Activated CD4-positive, alpha-beta T cell treated with anti-CD3 and anti-CD28 coated beads for 36 hours (primary cell): ENCODE data around the gene C9orf43. TPM values are rescaled to one million over a fixed set of nuclear protein-coding genes. Genes with fewer than 3 reads are reported as not detected.

Experiments used
- ATAC-seq: fragments of 200-7000 bp; cut with Tn5 transposase; one replicate; pipeline ENCODE4 v1.10.0; 2021; ENCODE audit warnings: mild to moderate bottlenecking, moderate library complexity
- CTCF ChIA-PET: fragments of 350-600 bp; sonication (Branson Sonifier 250); formaldehyde crosslinking; loops from one replicate; lab custom pipeline; 2021; ENCODE audit warnings: antibody characterized with exemption; lab: Charles Lee
- POLR2A ChIA-PET: fragments of 350-600 bp; sonication (Branson Sonifier 250); formaldehyde crosslinking; loops from one replicate; lab custom pipeline; 2021; ENCODE audit warnings: antibody characterized with exemption, inconsistent platforms; lab: Charles Lee
- DNase-seq: peaks from one replicate; pipeline ENCODE4 v3.0.0-alpha.2; 2020
- H3K27ac Mint-ChIP-seq: one replicate; pipeline ENCODE4 v1.8.0; 2021; ENCODE audit warnings: mixed read lengths
- H3K27me3 Mint-ChIP-seq: one replicate; pipeline ENCODE4 v1.8.0; 2021; ENCODE audit warnings: mixed read lengths
- H3K36me3 Mint-ChIP-seq: one replicate; pipeline ENCODE4 v1.8.0; 2021; ENCODE audit warnings: low read depth, mixed read lengths
- H3K4me1 Mint-ChIP-seq: one replicate; pipeline ENCODE4 v1.8.0; 2021; ENCODE audit warnings: mixed read lengths
- H3K4me3 Mint-ChIP-seq: one replicate; pipeline ENCODE4 v1.8.0; 2021; ENCODE audit warnings: mild to moderate bottlenecking, moderate library complexity, mixed read lengths
- H3K9me3 Mint-ChIP-seq: one replicate; pipeline ENCODE4 v1.8.0; 2021; ENCODE audit warnings: low read depth, mixed read lengths
- intact Hi-C, 2 experiments: fragments of 100-400 bp; cut with DNase I in 1 of 2; cut with micrococcal nuclease in 1 of 2; formaldehyde crosslinking; loops; one replicate each; pipeline versions ENCODE4 v1.14.2 to v1.15.1; 2022 to 2024; cut with DNase I, micrococcal nuclease
- total RNA-seq, 2 experiments: library from RNA; stranded (reverse); gene quantifications; one replicate each; pipeline ENCODE4 v1.2.3, GENCODE V29; 2021

C9orf43 gene
- total RNA-seq, 2 experiments from 2014 or later: 0.91 to 1.1 TPM

DNA sequence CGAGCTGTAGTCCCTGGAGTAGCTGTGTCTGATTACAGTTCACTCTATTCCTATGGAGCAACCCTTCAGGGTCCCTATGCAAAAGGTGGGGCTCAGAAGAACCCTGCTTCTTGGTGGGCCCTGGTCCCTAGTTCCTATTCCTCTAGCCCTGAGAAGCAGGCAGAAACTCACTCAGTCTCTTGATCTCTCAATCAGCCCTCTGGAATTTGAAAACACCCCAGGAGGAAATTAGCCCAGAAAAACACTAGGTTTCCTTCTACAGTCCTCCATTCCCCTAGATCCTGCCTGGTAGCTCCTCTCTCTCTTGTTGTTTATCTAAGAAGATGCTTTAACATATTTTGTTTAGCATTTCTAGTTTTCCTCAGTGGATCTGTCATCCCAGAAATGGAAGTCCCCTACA, 60.6 kb downstream of the C9orf43 start:
- H3K4me1 Mint-ChIP-seq: no peaks in the 10 kb centered on the region
- no peak for DNase-seq
- no peaks in the 10 kb centered on the region for H3K27me3 Mint-ChIP-seq
- no peaks in the 10 kb centered on the region for H3K36me3 Mint-ChIP-seq
- no peak overlapping the region for H3K4me3 Mint-ChIP-seq
- H3K27ac Mint-ChIP-seq: no peak overlapping the region
- no peak for ATAC-seq
- intact Hi-C loops: no loop called here
- peaks cover 4% of the 10 kb centered on the region for H3K9me3 Mint-ChIP-seq
- CTCF ChIA-PET: interaction anchor here (0.7 to 1.4 kb wide), 7 partner anchors 9 to 669 kb away, joined by 3 to 5 read pairs (median 4); no protein-coding TSS in a partner anchor
- POLR2A ChIA-PET: interaction anchor here (0.7 kb wide), 2 partner anchors 62 to 172 kb away, joined by 6 to 8 read pairs; no protein-coding TSS in a partner anchor

DNA sequence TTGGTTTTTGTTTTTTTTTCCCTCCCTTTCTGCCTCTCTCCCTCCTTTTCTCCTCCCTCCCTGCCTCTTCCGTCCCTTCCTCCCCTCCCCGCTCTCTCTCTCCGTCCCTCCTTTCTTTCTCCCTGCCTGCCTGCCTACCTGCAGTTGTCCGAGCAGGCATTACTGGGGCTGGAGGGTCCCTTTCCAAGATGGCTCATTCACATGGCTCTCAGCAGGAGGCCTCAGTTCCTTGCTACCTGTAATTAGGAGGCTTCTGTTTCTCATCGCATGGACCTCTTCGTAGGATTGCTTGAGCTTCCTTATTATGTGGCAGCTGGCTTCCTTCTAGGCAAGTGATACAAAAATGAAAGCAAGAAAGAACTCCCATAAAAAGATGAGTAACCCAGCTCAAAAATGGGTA, 61.0 kb downstream of the C9orf43 start:
- H3K4me1 Mint-ChIP-seq: no peaks in the 10 kb centered on the region
- intact Hi-C loops: no loop called here
- no peak overlapping the region for H3K4me3 Mint-ChIP-seq
- no peak for ATAC-seq
- H3K9me3 Mint-ChIP-seq: peaks cover 4% of the 10 kb centered on the region
- ChIA-PET CTCF (interaction anchor here (0.7 to 1.4 kb wide), 6 partner anchors 24 to 187 kb away, joined by 3 to 5 read pairs (median 4); no protein-coding TSS in a partner anchor), POLR2A (interaction anchor here (0.7 kb wide), 2 partner anchors 61 to 172 kb away, joined by 6 to 8 read pairs; no protein-coding TSS in a partner anchor)
- DNase-seq: no peak
- no peak overlapping the region for H3K27ac Mint-ChIP-seq
- H3K36me3 Mint-ChIP-seq: no peaks in the 10 kb centered on the region
- H3K27me3 Mint-ChIP-seq: no peaks in the 10 kb centered on the region

DNA sequence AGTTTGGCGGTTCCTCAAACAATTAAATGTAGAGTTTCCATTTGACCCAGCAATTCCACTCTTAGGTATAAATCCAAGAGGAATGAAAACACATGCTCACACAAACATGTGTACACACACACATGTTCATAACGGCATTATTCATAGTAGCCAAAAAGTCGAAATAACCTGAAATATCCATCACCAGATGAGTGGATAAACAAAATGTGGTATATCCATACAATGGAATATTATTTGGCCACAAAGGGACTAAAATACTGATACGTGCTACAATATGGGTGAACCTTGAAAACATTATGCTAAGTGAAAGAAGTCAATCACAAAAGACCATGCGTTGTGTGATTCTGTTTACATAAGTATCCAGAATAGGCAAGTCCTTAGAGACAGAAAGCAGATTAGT, 61.7 kb downstream of the C9orf43 start:
- ATAC-seq (no peak), DNase-seq (no peak)
- H3K4me1 Mint-ChIP-seq: no peaks in the 10 kb centered on the region
- ChIA-PET POLR2A (no interaction called here), CTCF (interaction anchor here (0.7 kb wide), 1 partner anchor 40 kb away, joined by 4 read pairs; no protein-coding TSS in a partner anchor)
- H3K27ac Mint-ChIP-seq: no peak overlapping the region
- H3K36me3 Mint-ChIP-seq: no peaks in the 10 kb centered on the region
- H3K4me3 Mint-ChIP-seq: no peak overlapping the region
- no peaks in the 10 kb centered on the region for H3K27me3 Mint-ChIP-seq
- peaks cover 4% of the 10 kb centered on the region for H3K9me3 Mint-ChIP-seq
- intact Hi-C loops: no loop called here

DNA sequence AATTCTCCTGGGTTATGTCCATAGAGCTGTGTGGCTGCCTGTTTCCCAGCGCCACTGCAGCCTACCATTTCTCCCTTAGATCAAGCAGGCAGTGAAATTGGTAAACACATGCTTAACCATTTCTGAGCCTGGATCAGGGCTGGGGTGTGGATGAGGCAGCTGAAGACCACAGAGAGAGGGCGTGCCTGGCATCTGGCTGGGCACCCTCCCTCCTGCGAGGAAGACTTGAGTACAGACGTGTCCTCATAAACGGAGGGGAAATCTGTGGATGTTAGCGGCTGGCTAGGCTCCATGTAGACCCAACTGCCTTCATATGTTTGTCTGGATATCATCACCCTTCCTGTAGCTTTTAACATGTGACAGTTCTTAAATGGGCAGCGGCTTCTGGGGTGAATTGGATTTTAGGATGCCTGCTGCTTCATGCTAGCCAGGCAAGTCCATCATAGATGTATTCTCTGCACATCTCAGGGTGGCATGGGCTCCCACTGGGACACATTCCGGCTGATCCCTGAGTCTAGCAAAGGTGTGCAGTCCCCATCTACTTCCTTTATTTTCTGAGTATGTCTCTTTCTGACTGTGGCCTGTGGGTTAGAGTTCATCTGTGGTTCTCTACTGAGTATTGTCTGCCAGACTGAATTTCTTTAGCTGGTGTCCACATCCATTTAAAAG, 63.9 kb downstream of the C9orf43 start:
- H3K27ac Mint-ChIP-seq: no peak overlapping the region
- CTCF ChIA-PET: interaction anchor here (0.6 to 1.5 kb wide), 3 partner anchors 117 to 230 kb away, joined by 3 read pairs; no protein-coding TSS in a partner anchor
- H3K27me3 Mint-ChIP-seq: peaks cover 1% of the 10 kb centered on the region
- H3K9me3 Mint-ChIP-seq: no peaks in the 10 kb centered on the region
- H3K36me3 Mint-ChIP-seq: no peaks in the 10 kb centered on the region
- intact Hi-C loops: no loop called here
- peaks cover 8% of the 10 kb centered on the region for H3K4me1 Mint-ChIP-seq
- ATAC-seq (no peak), DNase-seq (no peak)
- POLR2A ChIA-PET: interaction anchor here (0.6 kb wide), 1 partner anchor 17 kb away, joined by 5 read pairs; no protein-coding TSS in a partner anchor
- H3K4me3 Mint-ChIP-seq: no peak overlapping the region

DNA sequence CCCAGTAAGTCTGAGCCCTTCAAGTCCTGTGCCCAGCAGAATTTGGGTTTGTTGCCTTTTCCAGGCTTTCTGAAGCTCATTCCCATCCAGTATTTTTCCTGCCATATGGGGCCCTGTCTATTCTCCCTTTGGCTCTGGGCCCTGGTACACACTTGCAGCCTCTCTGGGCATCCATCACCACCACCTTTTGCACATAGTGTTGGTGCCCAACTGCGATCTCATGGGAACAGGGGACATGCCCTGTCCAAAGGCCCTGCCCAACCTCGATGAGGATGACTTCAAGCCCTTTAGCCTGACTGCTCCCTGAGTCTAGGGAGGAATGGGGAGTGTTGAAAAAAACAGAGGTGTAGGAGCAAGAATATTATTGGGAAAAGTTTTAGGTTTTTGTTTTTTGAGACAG, 64.5 kb downstream of the C9orf43 start:
- DNase-seq (no peak), ATAC-seq (no peak)
- no peaks in the 10 kb centered on the region for H3K9me3 Mint-ChIP-seq
- ChIA-PET POLR2A (no interaction called here), CTCF (interaction anchor here (0.6 to 1.5 kb wide), 3 partner anchors 94 to 230 kb away, joined by 3 read pairs; no protein-coding TSS in a partner anchor)
- H3K4me1 Mint-ChIP-seq: peaks cover 13% of the 10 kb centered on the region
- intact Hi-C loops: no loop called here
- no peaks in the 10 kb centered on the region for H3K36me3 Mint-ChIP-seq
- H3K27me3 Mint-ChIP-seq: peaks cover 1% of the 10 kb centered on the region
- H3K4me3 Mint-ChIP-seq: no peak overlapping the region
- no peak overlapping the region for H3K27ac Mint-ChIP-seq

DNA sequence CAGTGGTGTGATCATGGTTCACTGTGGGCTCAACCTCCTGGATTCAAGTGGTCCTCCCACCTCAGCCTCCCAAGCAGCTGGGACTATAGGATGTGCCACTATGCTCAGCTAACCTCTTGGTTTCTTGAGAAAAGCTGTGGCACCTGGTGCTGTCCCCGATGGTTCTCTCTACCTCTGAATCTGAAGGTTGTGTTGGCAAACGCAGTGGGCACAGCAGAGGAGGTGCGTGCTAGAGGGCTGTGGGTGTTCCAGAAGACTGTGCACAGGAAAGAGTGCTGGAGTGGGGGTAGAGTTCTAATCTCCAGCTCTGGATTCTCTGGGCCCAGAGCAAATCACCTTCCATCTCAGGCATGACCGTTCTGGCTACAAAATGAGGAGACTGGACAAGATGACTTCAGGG, 65.4 kb downstream of the C9orf43 start:
- ATAC-seq (no peak), DNase-seq (no peak)
- ChIA-PET CTCF (interaction anchor here (0.7 kb wide), 1 partner anchor 93 kb away, joined by 3 read pairs; no protein-coding TSS in a partner anchor), POLR2A (no interaction called here)
- Mint-ChIP-seq H3K4me1 (peaks cover 13% of the 10 kb centered on the region), H3K9me3 (no peaks in the 10 kb centered on the region), H3K4me3 (no peak overlapping the region), H3K27ac (no peak overlapping the region), H3K36me3 (no peaks in the 10 kb centered on the region), H3K27me3 (peaks cover 1% of the 10 kb centered on the region)
- intact Hi-C loops: no loop called here

DNA sequence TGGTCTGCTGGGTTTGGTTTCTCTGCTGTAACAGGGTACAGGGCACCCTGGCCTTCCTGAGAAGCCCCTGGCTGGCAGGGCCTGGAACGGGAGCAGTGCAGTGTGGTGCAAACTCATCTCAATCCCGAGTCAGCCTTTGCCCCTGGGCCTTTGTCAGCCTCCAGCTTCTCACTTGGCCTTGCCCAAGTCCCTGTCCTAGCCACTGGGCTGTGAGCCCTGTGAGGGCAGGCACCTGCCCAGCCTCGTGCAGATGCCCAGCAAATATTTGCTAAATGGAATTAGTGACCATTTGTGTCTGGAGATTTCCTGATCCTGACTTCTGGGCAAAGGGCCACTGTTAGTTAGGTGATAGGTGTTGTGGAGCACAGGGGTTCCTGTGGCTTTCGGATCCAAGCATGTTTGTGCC, 66.0 kb downstream of the C9orf43 start:
- DNase-seq: no peak
- intact Hi-C loops: no loop called here
- Mint-ChIP-seq H3K36me3 (no peaks in the 10 kb centered on the region), H3K4me3 (no peak overlapping the region), H3K27ac (no peak overlapping the region), H3K27me3 (peaks cover 1% of the 10 kb centered on the region), H3K9me3 (no peaks in the 10 kb centered on the region), H3K4me1 (peaks cover 13% of the 10 kb centered on the region)
- POLR2A ChIA-PET: no interaction called here
- no peak for ATAC-seq
- CTCF ChIA-PET: interaction anchor here (0.9 kb wide), 1 partner anchor 105 kb away, joined by 3 read pairs; no protein-coding TSS in a partner anchor

DNA sequence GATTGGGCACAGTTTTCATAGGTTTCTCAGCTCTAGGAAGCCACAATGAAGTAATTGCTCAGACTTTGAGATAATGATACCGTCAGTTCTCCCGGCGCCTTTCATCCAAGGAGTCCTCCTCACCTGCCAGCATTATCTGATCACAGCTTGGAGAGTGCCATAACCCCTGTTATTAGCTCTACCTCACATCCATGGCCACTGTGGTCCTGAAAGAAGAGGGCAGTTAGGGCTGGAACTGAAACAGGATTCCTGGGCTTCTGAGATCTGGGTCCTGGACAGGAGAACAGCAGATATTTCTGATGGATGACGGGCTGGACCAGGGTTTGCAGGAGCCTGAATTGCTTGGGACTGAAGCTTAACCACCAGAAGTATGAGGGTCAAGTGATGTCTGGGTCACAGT, 66.5 kb downstream of the C9orf43 start:
- no peak for DNase-seq
- peaks cover 13% of the 10 kb centered on the region for H3K4me1 Mint-ChIP-seq
- no peak for ATAC-seq

DNA sequence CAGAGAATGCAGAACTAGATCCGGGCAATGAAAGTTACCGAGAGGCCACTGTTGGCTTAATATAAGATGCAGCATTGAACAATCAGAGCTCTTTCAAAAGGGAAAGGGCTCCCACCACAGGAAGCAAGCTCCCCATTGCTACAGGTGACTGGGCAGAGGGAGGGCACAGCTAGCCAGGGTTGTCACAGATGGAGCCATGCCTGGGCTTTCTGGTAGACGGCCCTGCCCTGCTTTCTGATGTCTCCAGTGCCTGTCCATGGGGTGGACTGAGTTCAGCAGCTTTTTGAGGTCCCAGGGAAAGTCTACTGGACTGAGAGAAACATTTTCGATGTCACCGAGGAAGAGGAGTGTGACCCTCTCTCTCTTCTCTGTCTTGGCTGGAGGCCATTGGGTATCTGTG, 67.1 kb downstream of the C9orf43 start:
- H3K27me3 Mint-ChIP-seq: peaks cover 1% of the 10 kb centered on the region
- intact Hi-C loops: no loop called here
- no peaks in the 10 kb centered on the region for H3K36me3 Mint-ChIP-seq
- H3K9me3 Mint-ChIP-seq: no peaks in the 10 kb centered on the region
- DNase-seq (no peak), ATAC-seq (no peak)
- H3K27ac Mint-ChIP-seq: no peak overlapping the region
- POLR2A ChIA-PET: no interaction called here
- peaks cover 13% of the 10 kb centered on the region for H3K4me1 Mint-ChIP-seq
- no peak overlapping the region for H3K4me3 Mint-ChIP-seq
- CTCF ChIA-PET: interaction anchor here (1.0 kb wide), 2 partner anchors 11 to 27 kb away, joined by 3 read pairs; no protein-coding TSS in a partner anchor

More for the DNA sequence above, 66.5 kb downstream of the C9orf43 start:
- intact Hi-C loops: no loop called here
- Mint-ChIP-seq H3K9me3 (no peaks in the 10 kb centered on the region), H3K36me3 (no peaks in the 10 kb centered on the region), H3K4me3 (no peak overlapping the region), H3K27ac (no peak overlapping the region), H3K27me3 (peaks cover 1% of the 10 kb centered on the region)
- ChIA-PET CTCF (interaction anchor here (0.9 to 1.0 kb wide), 3 partner anchors 12 to 105 kb away, joined by 3 read pairs; no protein-coding TSS in a partner anchor), POLR2A (no interaction called here)

DNA sequence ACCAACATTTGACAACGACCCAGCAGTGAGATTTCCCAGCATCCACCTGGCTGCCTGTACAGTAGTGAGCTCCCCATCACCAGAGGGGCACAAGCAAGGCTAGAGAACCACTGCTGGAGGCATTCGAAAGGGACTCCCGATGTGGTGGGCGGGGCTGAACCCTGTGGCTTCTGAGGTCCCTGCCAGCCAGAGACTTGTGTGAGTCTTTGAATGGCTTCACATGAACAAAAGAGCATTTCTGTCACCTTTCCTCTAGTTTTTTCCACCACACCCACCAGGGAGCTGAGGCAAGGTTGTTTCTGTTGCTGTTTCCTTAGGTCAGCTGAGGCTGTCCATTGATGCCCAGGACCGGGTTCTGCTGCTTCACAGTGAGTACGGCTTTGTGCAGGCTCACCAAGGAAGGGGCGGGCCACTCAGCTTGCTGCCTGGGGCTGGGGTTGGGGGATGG, 68.7 kb downstream of the C9orf43 start:
- CTCF ChIA-PET: interaction anchor here (1.0 to 1.5 kb wide), 2 partner anchors 28 to 203 kb away, joined by 3 read pairs; no protein-coding TSS in a partner anchor

More for the DNA sequence above, 68.7 kb downstream of the C9orf43 start:
- Mint-ChIP-seq H3K4me3 (no peak overlapping the region), H3K27ac (no peak overlapping the region), H3K9me3 (no peaks in the 10 kb centered on the region), H3K4me1 (peaks cover 13% of the 10 kb centered on the region), H3K27me3 (peaks cover 1% of the 10 kb centered on the region), H3K36me3 (no peaks in the 10 kb centered on the region)
- DNase-seq (peak; percentile 50), ATAC-seq (peak; percentile 61)
- POLR2A ChIA-PET: no interaction called here
- intact Hi-C loops: no loop called here
